B cell (primary cell): ENCODE data around the gene GRHL3. TPM values are rescaled to one million over a fixed set of nuclear protein-coding genes. Genes with fewer than 3 reads are reported as not detected.

Source experiments
- ATAC-seq: fragments of 200-7000 bp; cut with Tn5 transposase; one replicate; pipeline ENCODE4 v1.10.0; 2021; ENCODE audit warnings: low read depth, mild to moderate bottlenecking, moderate number of reproducible peaks, moderate library complexity
- CTCF ChIA-PET: fragments of 350-600 bp; sonication (Branson Sonifier 250); formaldehyde crosslinking; loops from one replicate; lab custom pipeline; 2021; ENCODE audit warnings: antibody characterized with exemption, inconsistent platforms; lab: Charles Lee
- POLR2A ChIA-PET: fragments of 350-600 bp; sonication (Branson Sonifier 250); formaldehyde crosslinking; loops from one replicate; lab custom pipeline; 2021; ENCODE audit warnings: antibody characterized with exemption; lab: Charles Lee
- DNase-seq: peaks from one replicate; pipeline ENCODE4 v3.0.0; 2013
- H2AFZ ChIP-seq: 2 replicates; pipeline ENCODE4 v1.6.1; 2012; ENCODE audit warnings: mild to moderate bottlenecking, low read depth, low read length; ENCODE audit not compliant: insufficient read depth, poor library complexity, severe bottlenecking
- H3K27ac ChIP-seq, 2 donors: 1 replicate in 1 of 2; 2 replicates in 1 of 2; pipeline ENCODE4 v1.5.1; 2012 to 2013; ENCODE audit warnings: low read length in 2 of 2, mild to moderate bottlenecking in 2 of 2, moderate library complexity in 1 of 2
- H3K27me3 ChIP-seq, 4 experiments: fragments of 200-600 bp in 1 of 4; sonication (generic) in 1 of 4; replicated peaks in 1 of 4; 1 replicate in 2 of 4; 2 replicates in 2 of 4; pipeline versions ENCODE4 v1.6.1 to v1.7.0; 2013 to 2016; ENCODE audit warnings: low read length in 3 of 4, mild to moderate bottlenecking in 2 of 4, mixed read lengths in 1 of 4, moderate library complexity in 1 of 4; ENCODE audit not compliant: insufficient read depth in 4 of 4, control insufficient read depth in 3 of 4; ENCODE audit errors: control extremely low read depth in 1 of 4
- H3K36me3 ChIP-seq, 2 experiments: replicated peaks in 1 of 2; 1 replicate in 1 of 2; 2 replicates in 1 of 2; pipeline versions ENCODE4 v1.6.1 to v1.7.1; 2013; ENCODE audit warnings: low read length in 1 of 2; ENCODE audit not compliant: insufficient read depth in 2 of 2, control insufficient read depth in 1 of 2; ENCODE audit errors: control extremely low read depth in 1 of 2, extremely low read depth in 1 of 2
- H3K4me1 ChIP-seq, 2 donors: fragments of 200-600 bp in 1 of 2; sonication (generic) in 1 of 2; 1 replicate in 1 of 2; 2 replicates in 1 of 2; pipeline versions ENCODE4 v1.5.1 to v1.6.1; 2013 to 2017; ENCODE audit warnings: low read length in 2 of 2; ENCODE audit not compliant: control insufficient read depth in 2 of 2, insufficient read depth in 2 of 2
- H3K4me2 ChIP-seq: replicated peaks from 2 replicates; pipeline ENCODE3; 2012; ENCODE audit warnings: mild to moderate bottlenecking, low read depth, low read length; ENCODE audit not compliant: poor library complexity, severe bottlenecking
- H3K4me3 ChIP-seq, 5 experiments: fragments of 200-600 bp in 1 of 5; sonication (generic) in 1 of 5; 1 replicate in 3 of 5; 2 replicates in 2 of 5; pipeline versions ENCODE4 v1.5.1 to v1.7.0; 2011 to 2016; ENCODE audit warnings: low read length in 4 of 5, mild to moderate bottlenecking in 4 of 5, low read depth in 2 of 5, control low read depth in 1 of 5, moderate library complexity in 1 of 5; ENCODE audit not compliant: insufficient read depth in 1 of 5; ENCODE audit errors: control extremely low read depth in 1 of 5, extremely low read depth in 1 of 5
- H3K79me2 ChIP-seq: fragments of 200-600 bp; sonication (generic); one replicate; pipeline ENCODE4 v1.6.0; 2016; ENCODE audit warnings: low read length; ENCODE audit not compliant: control insufficient read depth, insufficient read depth
- H3K9ac ChIP-seq: fragments of 200-600 bp; sonication (generic); 2 replicates; pipeline ENCODE4 v1.6.1; 2017; ENCODE audit warnings: mild to moderate bottlenecking, low read length, moderate library complexity
- H3K9me3 ChIP-seq, 3 donors: one replicate each; pipeline versions ENCODE4 v1.6.1 to v1.7.1; 2013; ENCODE audit warnings: low read length in 2 of 3; ENCODE audit not compliant: control insufficient read depth in 2 of 3, insufficient read depth in 1 of 3; ENCODE audit errors: control extremely low read depth in 1 of 3
- H4K20me1 ChIP-seq: 2 replicates; pipeline ENCODE4 v1.6.0; 2012; ENCODE audit warnings: mild to moderate bottlenecking, low read length; ENCODE audit not compliant: insufficient read depth, control insufficient read depth, poor library complexity, severe bottlenecking
- H3K27ac Mint-ChIP-seq: one replicate; pipeline ENCODE4 v1.8.0; 2021; ENCODE audit warnings: mixed read lengths
- H3K27me3 Mint-ChIP-seq: one replicate; pipeline ENCODE4 v1.8.0; 2021; ENCODE audit warnings: mixed read lengths
- H3K4me1 Mint-ChIP-seq: one replicate; pipeline ENCODE4 v1.8.0; 2021; ENCODE audit warnings: mixed read lengths
- H3K4me3 Mint-ChIP-seq: one replicate; pipeline ENCODE4 v1.8.0; 2021; ENCODE audit warnings: mixed read lengths
- H3K9me3 Mint-ChIP-seq: one replicate; pipeline ENCODE4 v1.8.0; 2022; ENCODE audit warnings: mixed read lengths; ENCODE audit not compliant: insufficient read depth
- EZH2 ChIP-seq: IDR thresholded peaks from 2 replicates; pipeline ENCODE4 v1.6.1; 2012; ENCODE audit warnings: borderline replicate concordance, low read depth, mild to moderate bottlenecking, moderate library complexity, low read length; ENCODE audit not compliant: insufficient read depth, poor library complexity, severe bottlenecking
- WGBS: methylation state at CpG from one replicate; pipeline ENCODE4 v1.1.5; 2013; ENCODE audit warnings: missing lambda C conversion rate; ENCODE audit not compliant: insufficient coverage; 5-methylcytosine and 5-hydroxymethylcytosine counted together
- intact Hi-C: fragments of 100-400 bp; cut with micrococcal nuclease; formaldehyde crosslinking; loops from one replicate; pipeline ENCODE4 v1.10.0; 2022
- polyA plus RNA-seq: library from polyadenylated mRNA; depleted of rRNA; stranded (reverse); fragments of >200 nt; gene quantifications from 2 replicates; pipeline ENCODE4 v1.2.3, GENCODE V29; 2012
- total RNA-seq, 2 donors: library from RNA; stranded (reverse); fragments of 120-200 nt in 1 of 2; gene quantifications; 1 replicate in 1 of 2; 2 replicates in 1 of 2; pipeline versions ENCODE4 v1.2.3 to v1.2.4, GENCODE V29; 2013 to 2022
- TF ChIP-seq, protein P1 (sequence below): fragments of 200-600 bp; IDR thresholded peaks from one replicate; pipeline ENCODE4 v1.8.0; 2022; ENCODE audit warnings: antibody characterized with exemption, mild to moderate bottlenecking

The GRHL3 gene
- total and polyA plus RNA-seq, 2 donors (not counting 1 experiment from before 2014, with no cell fraction given) = not detected

DNA sequence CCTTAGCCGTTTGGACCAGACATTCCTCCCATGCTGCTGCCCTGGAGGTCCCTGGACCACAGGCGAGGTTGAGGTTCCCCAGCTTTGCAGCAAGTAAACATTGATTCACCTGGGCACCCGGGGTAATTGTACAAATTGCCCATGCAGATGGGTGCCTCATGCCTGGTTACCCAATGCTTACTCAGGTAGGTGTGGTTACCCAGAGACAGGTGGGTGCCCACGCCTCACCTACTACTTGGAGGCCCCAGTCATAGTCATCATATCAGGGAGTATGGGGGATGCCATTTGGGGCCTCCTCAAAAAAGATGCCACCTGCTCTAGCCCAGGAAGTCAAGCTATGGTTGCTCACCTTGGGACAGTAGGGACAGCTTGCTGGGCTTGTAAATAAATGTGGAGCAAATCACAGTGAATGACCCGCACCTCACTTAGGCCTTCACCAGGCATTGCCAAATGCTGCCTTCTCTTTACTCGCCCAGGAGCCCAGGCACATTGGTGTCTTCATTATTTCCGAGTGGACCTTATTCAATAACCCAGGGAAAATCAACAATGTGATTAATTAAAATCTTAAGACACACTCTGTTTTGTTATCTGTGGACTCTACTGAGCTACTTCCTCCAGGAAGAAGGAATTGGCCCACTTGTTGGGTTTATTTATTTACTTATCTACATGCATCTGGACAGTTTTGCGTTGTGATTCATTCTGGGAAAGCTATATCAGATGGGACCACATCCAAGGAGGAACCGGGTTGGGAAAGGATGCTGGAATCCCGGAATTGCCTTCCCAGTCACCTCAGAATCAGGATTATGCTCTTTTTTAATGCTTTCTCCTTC, 35.6 kb upstream of the GRHL3 start:
- Histone ChIP-seq H3K9me3 (no peaks in the 10 kb centered on the region), H3K27me3 (no peaks in the 10 kb centered on the region), H3K4me3 (no peak overlapping the region), H3K36me3 (no peaks in the 10 kb centered on the region), H4K20me1 (no peaks in the 10 kb centered on the region), H3K79me2 (no peaks in the 10 kb centered on the region), H3K9ac (no peak overlapping the region), H3K4me1 (no peaks in the 10 kb centered on the region), H3K27ac (no peak overlapping the region), H2AFZ (no peak overlapping the region), H3K4me2 (no peak overlapping the region)
- ChIA-PET CTCF (no interaction called here), POLR2A (no interaction called here)
- Mint-ChIP-seq H3K4me1 (no peaks in the 10 kb centered on the region), H3K27ac (no peak overlapping the region), H3K9me3 (no peaks in the 10 kb centered on the region), H3K27me3 (peaks cover 5% of the 10 kb centered on the region), H3K4me3 (no peak overlapping the region)
- intact Hi-C loops = no loop called here
- WGBS = 80% methylated on average over 9 of the region's 10 CpGs
- DNase-seq (no peak), ATAC-seq (no peak)
- TF ChIP-seq, protein P1, sequence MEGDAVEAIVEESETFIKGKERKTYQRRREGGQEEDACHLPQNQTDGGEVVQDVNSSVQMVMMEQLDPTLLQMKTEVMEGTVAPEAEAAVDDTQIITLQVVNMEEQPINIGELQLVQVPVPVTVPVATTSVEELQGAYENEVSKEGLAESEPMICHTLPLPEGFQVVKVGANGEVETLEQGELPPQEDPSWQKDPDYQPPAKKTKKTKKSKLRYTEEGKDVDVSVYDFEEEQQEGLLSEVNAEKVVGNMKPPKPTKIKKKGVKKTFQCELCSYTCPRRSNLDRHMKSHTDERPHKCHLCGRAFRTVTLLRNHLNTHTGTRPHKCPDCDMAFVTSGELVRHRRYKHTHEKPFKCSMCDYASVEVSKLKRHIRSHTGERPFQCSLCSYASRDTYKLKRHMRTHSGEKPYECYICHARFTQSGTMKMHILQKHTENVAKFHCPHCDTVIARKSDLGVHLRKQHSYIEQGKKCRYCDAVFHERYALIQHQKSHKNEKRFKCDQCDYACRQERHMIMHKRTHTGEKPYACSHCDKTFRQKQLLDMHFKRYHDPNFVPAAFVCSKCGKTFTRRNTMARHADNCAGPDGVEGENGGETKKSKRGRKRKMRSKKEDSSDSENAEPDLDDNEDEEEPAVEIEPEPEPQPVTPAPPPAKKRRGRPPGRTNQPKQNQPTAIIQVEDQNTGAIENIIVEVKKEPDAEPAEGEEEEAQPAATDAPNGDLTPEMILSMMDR = no peak
- TF ChIP-seq EZH2 = no peak

DNA sequence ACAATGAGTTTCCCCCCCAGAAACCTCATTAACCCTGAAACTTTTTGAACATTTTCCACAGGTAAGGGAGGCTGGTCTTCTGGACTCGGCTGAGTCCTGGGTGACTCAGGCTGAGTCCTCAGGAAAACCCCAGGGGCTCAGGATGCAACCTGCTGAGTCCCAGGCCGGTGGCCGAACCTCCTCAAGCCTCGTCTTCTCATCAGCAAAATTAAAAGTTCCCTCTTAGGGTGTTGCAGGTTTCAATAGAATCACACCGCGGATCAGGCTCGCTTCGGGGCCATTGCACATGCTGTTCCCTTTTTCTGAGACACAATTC, 35.0 kb upstream of the GRHL3 start:
- DNase-seq (no peak), ATAC-seq (no peak)
- Histone ChIP-seq H3K27me3 (no peaks in the 10 kb centered on the region), H3K79me2 (no peaks in the 10 kb centered on the region), H3K4me1 (no peaks in the 10 kb centered on the region), H2AFZ (no peak overlapping the region), H3K36me3 (no peaks in the 10 kb centered on the region), H3K9ac (no peak overlapping the region), H3K9me3 (no peaks in the 10 kb centered on the region), H3K4me3 (no peak overlapping the region), H3K4me2 (no peak overlapping the region), H4K20me1 (no peaks in the 10 kb centered on the region), H3K27ac (no peak overlapping the region)
- Mint-ChIP-seq H3K9me3 (no peaks in the 10 kb centered on the region), H3K4me1 (no peaks in the 10 kb centered on the region), H3K27me3 (peaks cover 5% of the 10 kb centered on the region), H3K27ac (no peak overlapping the region), H3K4me3 (no peak overlapping the region)
- WGBS = 94% methylated on average over 8 of the region's 8 CpGs
- CTCF ChIA-PET = no interaction called here
- POLR2A ChIA-PET = no interaction called here
- intact Hi-C loops = no loop called here
- TF ChIP-seq, protein P1 = no peak
- no peak for TF ChIP-seq EZH2
